Stimulated activated naive CD4-positive, alpha-beta T cell treated with Interleukin-2 at 50 U/mL for 16 hours (primary cell): Measurements from ENCODE around the gene ROR2.
"Not testable (repeated sequence)": the region's sequence is repeated elsewhere in the genome, so short reads cannot be mapped to it uniquely, and the experiment has no call there.

ENCODE experiments used
- DNase-seq: peaks from one replicate; lab custom pipeline; 2025; lab: John Stamatoyannopoulos, UW

The ROR2 gene

DNA sequence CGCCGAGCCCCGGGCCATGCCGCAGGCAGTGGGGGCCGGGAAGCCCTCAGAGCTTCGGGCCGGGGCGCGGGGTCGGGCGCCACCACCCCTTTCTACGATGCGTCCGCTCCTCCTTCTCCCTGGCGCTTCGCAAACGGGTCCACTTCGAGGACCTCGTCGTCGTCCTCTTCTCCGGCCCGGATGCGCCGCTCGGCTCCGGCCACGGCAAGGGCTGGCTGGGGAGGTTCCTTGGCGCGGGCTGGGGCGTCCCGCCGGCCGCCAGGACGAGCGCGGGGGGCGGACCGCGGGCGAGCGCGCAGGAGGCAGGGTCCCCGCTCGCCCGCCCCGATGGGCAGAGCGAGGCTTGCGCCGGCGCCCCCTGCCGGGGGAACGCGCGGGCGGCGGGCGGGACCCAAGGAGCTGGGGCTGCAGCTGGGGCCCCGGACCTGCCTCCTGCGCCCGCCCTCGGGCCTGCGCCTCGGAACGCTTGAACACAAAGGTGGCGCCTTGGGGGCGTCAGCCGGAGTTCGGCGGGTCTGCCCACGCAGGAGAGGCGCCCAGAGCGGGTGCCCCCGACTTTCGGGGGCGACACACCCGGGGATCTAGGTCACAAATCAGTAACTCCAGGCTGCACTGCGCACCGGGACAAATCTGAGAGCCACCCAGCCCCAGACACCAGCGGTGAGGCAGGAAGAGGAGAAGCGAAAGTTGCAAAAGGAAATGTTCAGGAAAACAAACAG is at the start of gene ROR2:
TSS of gene ROR2 (minus strand) at position 283 of the 719 bp plus-strand sequence.
- DNase-seq = peak; percentile 14

GRCh38 chr9:91995000-91995655 is 45.1 kb upstream of the ROR2 start:
- no peak for DNase-seq

- no peak for DNase-seq
Measured at GRCh38 chr9:91994422-91994821, 44.4 kb upstream of the ROR2 start.

- DNase-seq = no peak
Measured at GRCh38 chr9:91992461-91993041, 42.5 kb upstream of the ROR2 start.

DNA sequence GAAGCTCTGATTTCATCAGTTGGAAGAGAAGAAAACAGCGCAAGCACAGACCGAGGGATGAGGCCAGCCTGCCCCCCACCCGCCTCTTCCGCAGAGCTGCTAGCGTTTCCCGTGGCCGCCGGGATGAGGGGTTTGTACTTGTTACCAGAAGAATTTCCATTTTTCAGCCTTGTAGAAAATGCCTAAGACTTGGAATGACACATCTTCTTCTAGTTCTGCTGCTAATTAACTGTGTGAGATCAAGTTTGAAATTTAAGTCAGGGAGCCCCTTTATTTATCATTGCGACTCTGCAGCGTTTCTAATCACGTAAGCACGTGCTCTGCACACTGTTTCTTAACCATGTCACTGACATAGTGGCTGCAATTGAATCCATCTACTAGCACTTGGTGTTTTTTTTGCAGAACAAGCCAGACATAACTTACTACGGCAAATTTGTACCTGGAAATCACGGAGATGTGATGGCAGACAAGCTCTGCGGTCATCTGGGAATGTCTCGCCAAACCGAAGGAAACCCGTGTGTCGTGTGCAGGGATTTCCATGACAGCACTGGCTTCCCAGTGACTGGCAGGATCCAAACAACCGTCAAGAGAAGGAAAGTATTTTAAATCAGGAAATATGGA is 41.8 kb upstream of the ROR2 start:
- DNase-seq = no peak

DNA sequence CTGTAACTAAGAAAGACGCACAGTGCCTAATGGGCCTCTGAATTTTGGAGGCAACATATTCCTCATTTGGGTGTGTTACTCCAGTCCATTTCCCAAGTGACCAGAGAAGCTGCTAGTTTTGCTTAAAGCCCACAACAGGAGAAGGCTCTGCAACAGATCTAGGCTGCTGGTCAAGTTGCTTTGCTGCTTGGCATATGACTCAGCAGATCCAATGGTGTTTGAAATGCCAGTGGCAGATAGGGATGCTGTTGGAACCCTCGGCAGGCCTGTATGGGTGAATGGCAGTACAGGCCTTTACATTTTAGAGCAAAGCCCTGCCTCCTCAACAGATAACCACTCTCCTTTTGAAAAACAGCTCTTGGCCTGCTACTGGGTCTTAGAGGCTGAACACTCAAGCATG is 36.2 kb upstream of the ROR2 start:
- no peak for DNase-seq

DNA sequence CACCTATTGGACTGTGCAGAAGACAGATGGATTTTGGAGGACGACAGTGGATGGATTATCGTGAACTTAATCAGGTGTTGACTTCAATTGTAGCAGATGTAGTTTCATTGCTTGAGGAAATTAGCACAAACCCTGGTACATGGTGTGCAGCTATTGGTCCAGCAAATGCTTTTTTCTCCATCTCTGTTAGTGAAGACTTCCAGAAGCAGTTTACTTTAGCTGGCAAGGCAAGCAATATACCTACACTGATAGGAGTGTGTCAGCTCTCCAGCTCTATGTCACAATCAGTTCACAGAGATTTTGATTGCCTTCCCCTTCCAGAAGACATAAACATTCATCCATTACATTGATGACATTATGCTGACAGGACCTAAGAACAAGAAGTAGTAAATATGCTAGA is 35.7 kb upstream of the ROR2 start:
- no peak for DNase-seq

- DNase-seq = no peak
Measured at GRCh38 chr9:91978740-91979414, 28.8 kb upstream of the ROR2 start.

GRCh38 chr9:91975254-91975653 is 25.2 kb upstream of the ROR2 start:
- not testable (repeated sequence) for DNase-seq

DNA sequence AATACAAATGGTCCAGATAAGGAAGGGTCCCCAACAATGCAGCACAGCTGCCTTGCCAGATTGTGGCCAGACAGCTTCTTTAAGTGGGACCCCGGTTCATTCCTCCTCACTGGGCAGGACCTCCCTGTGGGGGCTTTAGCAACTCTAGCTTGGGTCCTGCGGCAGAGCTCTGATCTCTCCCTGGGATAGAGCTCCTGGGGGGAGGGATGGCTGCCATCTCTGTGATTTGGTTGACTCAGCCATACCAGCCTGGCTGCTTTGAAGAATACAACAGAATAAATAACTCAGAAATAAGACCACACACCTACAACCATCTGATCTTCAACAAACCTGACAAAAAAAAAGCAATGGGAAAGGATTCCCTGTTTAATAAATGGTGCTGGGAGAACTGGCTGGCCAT is 22.7 kb upstream of the ROR2 start:
- no peak for DNase-seq

GRCh38 chr9:91972076-91972626 is 22.1 kb upstream of the ROR2 start:
- no peak for DNase-seq

- no peak for DNase-seq
Measured at GRCh38 chr9:91967259-91967658, 17.2 kb upstream of the ROR2 start.

DNA sequence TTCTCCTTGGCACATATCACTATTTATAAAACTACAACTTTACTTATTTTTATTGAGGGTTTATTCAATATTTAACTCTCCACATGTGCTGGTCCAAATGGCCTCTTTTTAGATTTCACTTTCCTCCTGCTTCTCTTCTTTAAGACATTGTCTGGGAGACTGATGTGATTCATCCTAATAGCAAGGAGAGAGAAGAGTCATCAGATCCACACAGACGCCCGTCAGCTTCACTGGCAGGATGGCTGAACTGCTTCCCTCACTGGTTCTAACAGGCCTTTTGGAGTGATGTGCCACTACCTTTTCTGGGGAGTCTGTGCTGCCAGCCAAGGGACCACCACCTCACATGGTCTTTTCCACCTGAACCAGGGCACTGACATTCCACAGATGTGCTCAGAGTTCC is 16.5 kb upstream of the ROR2 start:
- DNase-seq = no peak

DNA sequence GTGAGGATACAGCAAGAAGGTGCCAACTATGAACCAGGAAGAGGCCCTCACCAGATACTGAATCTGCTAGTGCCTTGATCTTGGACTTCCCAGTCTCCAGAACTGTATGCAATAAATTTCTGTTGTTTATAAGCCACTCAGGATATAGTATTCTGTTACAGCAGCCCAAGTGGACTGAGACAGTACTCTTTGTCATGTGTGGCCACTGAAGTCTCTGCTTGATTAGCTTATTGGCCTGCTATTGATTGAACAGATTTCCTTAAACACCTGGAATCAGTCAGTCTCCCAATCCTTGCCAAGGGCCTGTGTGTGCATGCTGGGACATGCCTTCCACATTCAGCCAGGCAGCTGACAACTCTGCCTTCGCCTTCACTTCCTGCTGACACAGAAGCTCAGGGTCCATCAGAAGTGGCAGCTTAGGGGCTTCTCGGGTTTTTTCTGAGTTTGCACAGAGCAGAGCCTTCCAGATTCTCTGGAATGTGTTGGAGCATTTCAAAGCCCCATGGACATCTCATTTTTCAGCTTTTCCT is 13.7 kb upstream of the ROR2 start:
- DNase-seq = no peak

- no peak for DNase-seq
Measured at GRCh38 chr9:91960367-91960766, 10.3 kb upstream of the ROR2 start.

DNA sequence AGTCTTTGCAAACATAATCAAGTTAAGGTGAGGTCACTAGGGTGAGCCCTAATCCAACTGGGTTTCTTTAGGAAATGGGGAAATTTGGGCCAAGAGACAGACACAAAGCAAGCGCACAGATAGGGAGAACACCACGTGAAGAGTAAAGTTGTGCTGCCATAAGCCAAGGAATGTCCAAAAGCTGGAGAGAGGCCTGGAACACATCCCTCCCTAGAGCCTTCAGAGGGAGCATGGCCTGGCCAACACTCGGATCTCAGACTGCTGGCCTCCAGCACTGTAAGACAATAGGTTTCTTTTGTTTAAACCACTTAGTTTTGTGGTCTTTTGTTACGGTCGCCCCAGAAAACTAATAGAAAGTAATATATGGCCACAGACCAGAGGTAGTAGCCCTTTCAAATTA is 8.1 kb upstream of the ROR2 start:
- DNase-seq = no peak

- DNase-seq = no peak
Measured at GRCh38 chr9:91954841-91955471, 4.9 kb upstream of the ROR2 start.

DNA sequence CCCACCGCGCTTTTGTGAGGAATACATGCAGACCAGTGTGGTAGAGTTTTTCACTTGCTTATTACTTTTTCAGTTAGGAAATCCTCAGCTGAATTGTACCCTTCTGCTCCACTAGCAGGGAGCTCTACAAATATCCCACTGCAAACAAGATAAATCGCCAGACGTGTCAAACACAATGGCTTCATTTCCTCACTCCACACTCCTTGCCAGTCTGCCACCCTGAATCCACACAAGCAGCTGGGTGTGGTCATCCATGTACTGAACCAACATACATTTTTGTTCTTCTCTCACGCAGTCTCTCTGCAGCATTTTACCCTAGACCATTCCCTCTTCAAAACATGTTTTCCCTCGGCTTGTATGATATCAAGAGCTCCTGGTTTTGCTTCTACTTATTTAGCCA is 3.7 kb upstream of the ROR2 start:
- no peak for DNase-seq

DNA sequence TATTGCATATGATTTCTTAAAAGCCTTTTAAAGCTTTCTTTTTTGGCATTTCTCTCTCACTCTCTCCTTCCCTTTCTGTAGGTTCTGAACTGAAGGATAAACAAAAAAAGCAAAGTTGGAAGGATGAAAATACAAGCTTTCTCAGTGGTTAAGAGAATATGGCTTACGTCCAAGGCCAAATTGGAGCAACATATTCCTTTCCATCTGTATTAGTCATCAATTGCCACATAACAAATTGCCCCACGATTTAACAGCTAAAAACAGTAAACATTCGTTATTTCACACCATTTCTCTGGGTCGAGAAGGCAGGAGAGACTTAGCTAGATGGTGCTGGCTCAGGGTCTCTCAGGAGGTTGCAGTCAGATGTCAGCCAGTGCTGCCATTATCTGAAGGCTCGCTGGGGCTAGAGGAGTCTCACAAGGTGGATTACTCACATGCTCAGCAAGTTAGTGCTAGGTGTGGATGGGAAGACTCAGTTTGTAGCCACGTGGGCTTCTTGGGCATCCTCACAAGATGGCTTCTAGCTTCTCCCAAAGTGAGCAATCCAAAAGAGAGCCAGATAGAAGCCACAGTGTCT is 2.0 kb upstream of the ROR2 start:
- DNase-seq = no peak

GRCh38 chr9:91949392-91949945 is 559 bp downstream of the ROR2 start:
- DNase-seq = no peak
